SK-N-SH (cell line): ENCODE measurements around the gene CNTNAP2. TPM values are rescaled to one million over a fixed set of nuclear protein-coding genes. Genes with fewer than 3 reads are reported as not detected.

ENCODE experiments used
- CTCF ChIA-PET: fragments of 300-600, 350-600 bp; formaldehyde crosslinking; extraction: SDS; loops from one replicate; lab custom pipeline; 2021; lab: Yijun Ruan, JAX
- POLR2A ChIA-PET: fragments of 350-600 bp; sonication (Branson Sonifier 250); formaldehyde crosslinking; extraction: SDS; loops from one replicate; lab custom pipeline; 2020; ENCODE audit warnings: antibody characterized with exemption, inconsistent platforms; lab: Yijun Ruan, JAX
- DNase-seq: peaks from one replicate; pipeline ENCODE4 v3.0.0; 2012
- H2AFZ ChIP-seq: fragments of 200-600 bp; sonication (generic); 2 replicates; pipeline ENCODE4 v1.8.1; 2016; ENCODE audit warnings: antibody characterized with exemption, mild to moderate bottlenecking, low read depth
- H3F3A ChIP-seq: fragments of 200-600 bp; sonication (generic); replicated peaks from 2 replicates; pipeline ENCODE3; 2016; ENCODE audit warnings: antibody characterized with exemption, mild to moderate bottlenecking; ENCODE audit not compliant: insufficient read depth
- H3K27ac ChIP-seq, 2 experiments: fragments of 200-500 bp in 1 of 2; fragments of 200-600 bp in 1 of 2; sonication (Bioruptor generic) in 1 of 2; sonication (generic), shearing (Covaris generic) in 1 of 2; 2 replicates each; pipeline versions ENCODE4 v1.5.1 to v1.6.1; 2014 to 2016; ENCODE audit warnings: low read depth in 2 of 2, inconsistent platforms in 1 of 2, low read length in 1 of 2, mild to moderate bottlenecking in 1 of 2, mixed read lengths in 1 of 2
- H3K27me3 ChIP-seq: fragments of 200-600 bp; sonication (generic), shearing (Covaris generic); 2 replicates; pipeline ENCODE4 v1.6.1; 2016; ENCODE audit warnings: mixed run types; ENCODE audit not compliant: insufficient read depth
- H3K36me3 ChIP-seq, 2 experiments: fragments of 200-500 bp in 1 of 2; fragments of 200-600 bp in 1 of 2; sonication (Bioruptor generic) in 1 of 2; sonication (generic) in 1 of 2; replicated peaks in 1 of 2; 2 replicates each; pipeline versions ENCODE3 to v1.5.1; 2014 to 2016; ENCODE audit warnings: low read length in 1 of 2, mild to moderate bottlenecking in 1 of 2; ENCODE audit not compliant: insufficient read depth in 2 of 2, control insufficient read depth in 1 of 2
- H3K4me1 ChIP-seq, 2 experiments: fragments of 200-500 bp in 1 of 2; fragments of 200-600 bp in 1 of 2; sonication (Bioruptor generic) in 1 of 2; sonication (generic), shearing (Covaris generic) in 1 of 2; 2 replicates each; pipeline versions ENCODE4 v1.5.1 to v1.6.1; 2014 to 2016; ENCODE audit warnings: low read depth in 1 of 2, low read length in 1 of 2, mixed run types in 1 of 2; ENCODE audit not compliant: insufficient read depth in 2 of 2, control insufficient read depth in 1 of 2
- H3K4me2 ChIP-seq: fragments of 200-600 bp; sonication (generic), shearing (Covaris generic); 2 replicates; pipeline ENCODE4 v1.6.1; 2017; ENCODE audit warnings: mixed run types
- H3K4me3 ChIP-seq, 2 experiments: fragments of 200-500 bp in 1 of 2; fragments of 200-600 bp in 1 of 2; sonication (Bioruptor generic) in 1 of 2; sonication (generic), shearing (Covaris generic) in 1 of 2; 2 replicates each; pipeline versions ENCODE4 v1.5.1 to v1.8.1; 2014 to 2016; ENCODE audit warnings: low read depth in 2 of 2, inconsistent platforms in 1 of 2, low read length in 1 of 2, mild to moderate bottlenecking in 1 of 2, mixed read lengths in 1 of 2, moderate library complexity in 1 of 2
- H3K79me2 ChIP-seq: fragments of 200-600 bp; sonication (generic); 2 replicates; pipeline ENCODE4 v1.8.1; 2017; ENCODE audit warnings: mild to moderate bottlenecking; ENCODE audit not compliant: insufficient read depth
- H3K9ac ChIP-seq: fragments of 200-600 bp; sonication (generic); 2 replicates; pipeline ENCODE4 v1.6.1; 2017; ENCODE audit warnings: mixed run types
- H3K9me2 ChIP-seq: fragments of 200-600 bp; sonication (generic); 2 replicates; pipeline ENCODE4 v1.6.1; 2017; ENCODE audit warnings: mixed run types
- H3K9me3 ChIP-seq: fragments of 200-600 bp; sonication (generic); 2 replicates; pipeline ENCODE4 v1.6.1; 2017; ENCODE audit warnings: mixed run types, mild to moderate bottlenecking, moderate library complexity
- H4K20me1 ChIP-seq: fragments of 200-600 bp; sonication (generic); 2 replicates; pipeline ENCODE4 v1.6.1; 2017; ENCODE audit warnings: mild to moderate bottlenecking, mixed run types; ENCODE audit not compliant: insufficient read depth
- CHD2 ChIP-seq: fragments of 150-350 bp; IDR thresholded peaks from 2 replicates; pipeline ENCODE4 v1.6.1; 2018; ENCODE audit warnings: low read length; ENCODE audit not compliant: partially characterized antibody
- CTCF ChIP-seq: fragments of 200-600 bp; sonication (generic); IDR thresholded peaks from 2 replicates; pipeline ENCODE4 v1.6.1; 2017; ENCODE audit warnings: antibody characterized with exemption, mild to moderate bottlenecking, moderate library complexity
- ELF1 ChIP-seq: IDR thresholded peaks from 2 replicates; pipeline ENCODE4 v1.4.0; 2012
- FOXJ3 ChIP-seq: sonication (generic); formaldehyde crosslinking; IDR thresholded peaks from 2 replicates; pipeline ENCODE4 v1.5.1; 2020; ENCODE audit warnings: mild to moderate bottlenecking, missing genetic modification reagents
- GABPA ChIP-seq: IDR thresholded peaks from 2 replicates; pipeline ENCODE4 v1.4.0; 2012; ENCODE audit warnings: low read depth, mild to moderate bottlenecking
- JUND ChIP-seq: IDR thresholded peaks from 2 replicates; pipeline ENCODE4 v1.4.0; 2012
- MAX ChIP-seq: IDR thresholded peaks from 2 replicates; pipeline ENCODE4 v1.4.0; 2012; ENCODE audit warnings: low read depth
- MEF2A ChIP-seq: IDR thresholded peaks from 2 replicates; pipeline ENCODE4 v1.4.0; 2012; ENCODE audit warnings: low read depth, borderline replicate concordance
- MXI1 ChIP-seq: IDR thresholded peaks from 2 replicates; pipeline ENCODE4 v1.6.1; 2012; ENCODE audit warnings: mild to moderate bottlenecking, low read depth, low read length, improper control_type of control experiment
- NFIC ChIP-seq: IDR thresholded peaks from 2 replicates; pipeline ENCODE4 v1.4.0; 2012; ENCODE audit warnings: borderline replicate concordance
- RAD21 ChIP-seq: IDR thresholded peaks from 2 replicates; pipeline ENCODE4 v1.6.1; 2012; ENCODE audit warnings: mild to moderate bottlenecking, low read length
- REST ChIP-seq: IDR thresholded peaks from 2 replicates; pipeline ENCODE4 v1.6.1; 2012; ENCODE audit warnings: mild to moderate bottlenecking, low read depth, low read length, moderate library complexity
- RFX5 ChIP-seq: IDR thresholded peaks from 2 replicates; pipeline ENCODE4 v1.6.1; 2012; ENCODE audit warnings: mild to moderate bottlenecking, improper control_type of control experiment, low read length
- RXRA ChIP-seq: IDR thresholded peaks from 2 replicates; pipeline ENCODE4 v1.4.0; 2012; ENCODE audit warnings: low read depth, mild to moderate bottlenecking, borderline replicate concordance
- TAF1 ChIP-seq: IDR thresholded peaks from 2 replicates; pipeline ENCODE4 v1.6.1; 2012; ENCODE audit warnings: low read depth, mild to moderate bottlenecking, low read length, moderate library complexity, borderline replicate concordance
- TCF12 ChIP-seq: IDR thresholded peaks from 2 replicates; pipeline ENCODE4 v1.4.0; 2012
- TEAD4 ChIP-seq: IDR thresholded peaks from 2 replicates; pipeline ENCODE4 v1.4.0; 2012; ENCODE audit warnings: mild to moderate bottlenecking, borderline replicate concordance; ENCODE audit not compliant: insufficient read depth
- USF1 ChIP-seq: IDR thresholded peaks from 2 replicates; pipeline ENCODE4 v1.4.0; 2012; ENCODE audit warnings: low read depth, borderline replicate concordance
- YY1 ChIP-seq: IDR thresholded peaks from 2 replicates; pipeline ENCODE4 v1.4.0; 2012; ENCODE audit warnings: low read depth, mild to moderate bottlenecking
- ZBTB33 ChIP-seq: IDR thresholded peaks from 2 replicates; pipeline ENCODE4 v1.4.0; 2012; ENCODE audit warnings: low read depth, borderline replicate concordance
- WGBS: methylation state at CpG from one replicate; pipeline ENCODE4 v1.1.6; 2017; ENCODE audit warnings: low lambda C conversion rate; 5-methylcytosine and 5-hydroxymethylcytosine counted together
- polyA plus RNA-seq, 3 experiments: library from polyadenylated mRNA; depleted of rRNA; stranded (reverse); fragments of >200 nt; gene quantifications; 2 replicates each; pipeline ENCODE4 v1.2.3, GENCODE V29; 2012

The CNTNAP2 gene
- polyA plus RNA-seq, 1 of the 3 experiments (the other 2 are of a cell fraction): 3.4 TPM

GRCh38 chr7:148328906-148329305 is 2212.3 kb downstream of the CNTNAP2 start:
- Histone ChIP-seq H3K79me2 (no peaks in the 10 kb centered on the region), H2AFZ (no peak overlapping the region), H3F3A (no peaks in the 10 kb centered on the region), H3K27ac (no peak overlapping the region), H3K9ac (no peak overlapping the region), H3K36me3 (no peaks in the 10 kb centered on the region), H3K4me1 (no peaks in the 10 kb centered on the region; a peak in 1 of 4 replicates), H3K9me3 (no peaks in the 10 kb centered on the region), H3K4me3 (no peak overlapping the region), H4K20me1 (no peaks in the 10 kb centered on the region), H3K4me2 (no peak overlapping the region)
- WGBS: 65% methylated on average over 5 of the region's 5 CpGs
- POLR2A ChIA-PET: no interaction called here
- CTCF ChIA-PET: interaction anchor here (0.7 to 1.2 kb wide), 2 partner anchors 12 to 62 kb away, joined by 3 to 4 read pairs; no protein-coding TSS in a partner anchor
- DNase-seq: no peak
- no peak for TF ChIP-seq USF1
- TF ChIP-seq NFIC: no peak
- TF ChIP-seq MXI1: no peak
- no peak for TF ChIP-seq MEF2A
- TF ChIP-seq ELF1: no peak
- TF ChIP-seq TAF1: no peak
- no peak for TF ChIP-seq YY1
- no peak for TF ChIP-seq RAD21
- TF ChIP-seq MAX: no peak
- TF ChIP-seq TEAD4: no peak
- no peak for TF ChIP-seq JUND
- no peak for TF ChIP-seq RXRA
- TF ChIP-seq CHD2: no peak
- no peak for TF ChIP-seq CTCF
- TF ChIP-seq ZBTB33: no peak
- TF ChIP-seq TCF12: no peak
- no peak for TF ChIP-seq REST
- no peak for TF ChIP-seq GABPA
- no peak for TF ChIP-seq RFX5
- TF ChIP-seq FOXJ3 (CRISPR knock-in tag): no peak
- TF ChIP-seq, all 33 proteins: peak for 0
- Histone ChIP-seq H3K9me2 (no peaks in the 10 kb centered on the region), H3K27me3 (no peaks in the 10 kb centered on the region)
